ENCODE measurements around the gene COX6A2.
"Not testable (repeated sequence)": the region's sequence is repeated elsewhere in the genome, so short reads cannot be mapped to it uniquely, and the experiment has no call there.

COX6A2 gene

DNA sequence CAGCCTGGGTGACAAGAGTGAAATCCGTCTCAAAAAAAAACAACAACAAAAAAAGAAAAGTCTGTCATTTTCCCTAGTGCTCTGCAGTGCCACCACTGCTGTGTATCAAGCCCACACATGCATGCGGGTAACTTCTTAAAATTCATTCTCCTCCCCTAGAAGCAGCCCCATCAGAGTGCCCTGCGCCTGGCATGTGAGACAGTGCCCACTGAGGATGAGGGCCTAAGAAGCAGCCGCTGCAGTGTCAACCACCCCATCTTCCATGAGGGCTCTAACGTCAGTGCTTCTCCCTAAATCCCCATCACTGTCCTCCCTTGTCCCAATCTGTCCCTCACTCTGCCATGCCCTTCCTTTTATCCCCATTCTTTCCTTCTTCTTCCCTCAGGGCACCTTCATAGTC, 10.2 kb downstream of the COX6A2 start:
- H3K36me3 ChIP-seq = no peaks in the 10 kb centered on the region
- no peaks in the 10 kb centered on the region for H3K4me1 ChIP-seq
- intact Hi-C loops (cut with DNase I; ENCODE audit: low total_unique reads) = no loop called here
- H3K27ac ChIP-seq = no peak overlapping the region
- H3K9me3 ChIP-seq = no peaks in the 10 kb centered on the region
- peaks cover 0 to 30% of the 10 kb centered on the region in 2 donors for H3K27me3 ChIP-seq
- H3K4me3 ChIP-seq = no peak overlapping the region
- TF ChIP-seq, protein P1, sequence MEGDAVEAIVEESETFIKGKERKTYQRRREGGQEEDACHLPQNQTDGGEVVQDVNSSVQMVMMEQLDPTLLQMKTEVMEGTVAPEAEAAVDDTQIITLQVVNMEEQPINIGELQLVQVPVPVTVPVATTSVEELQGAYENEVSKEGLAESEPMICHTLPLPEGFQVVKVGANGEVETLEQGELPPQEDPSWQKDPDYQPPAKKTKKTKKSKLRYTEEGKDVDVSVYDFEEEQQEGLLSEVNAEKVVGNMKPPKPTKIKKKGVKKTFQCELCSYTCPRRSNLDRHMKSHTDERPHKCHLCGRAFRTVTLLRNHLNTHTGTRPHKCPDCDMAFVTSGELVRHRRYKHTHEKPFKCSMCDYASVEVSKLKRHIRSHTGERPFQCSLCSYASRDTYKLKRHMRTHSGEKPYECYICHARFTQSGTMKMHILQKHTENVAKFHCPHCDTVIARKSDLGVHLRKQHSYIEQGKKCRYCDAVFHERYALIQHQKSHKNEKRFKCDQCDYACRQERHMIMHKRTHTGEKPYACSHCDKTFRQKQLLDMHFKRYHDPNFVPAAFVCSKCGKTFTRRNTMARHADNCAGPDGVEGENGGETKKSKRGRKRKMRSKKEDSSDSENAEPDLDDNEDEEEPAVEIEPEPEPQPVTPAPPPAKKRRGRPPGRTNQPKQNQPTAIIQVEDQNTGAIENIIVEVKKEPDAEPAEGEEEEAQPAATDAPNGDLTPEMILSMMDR (IDR thresholded peaks at IDR 0.05) = no peak
- no peak for DNase-seq

DNA sequence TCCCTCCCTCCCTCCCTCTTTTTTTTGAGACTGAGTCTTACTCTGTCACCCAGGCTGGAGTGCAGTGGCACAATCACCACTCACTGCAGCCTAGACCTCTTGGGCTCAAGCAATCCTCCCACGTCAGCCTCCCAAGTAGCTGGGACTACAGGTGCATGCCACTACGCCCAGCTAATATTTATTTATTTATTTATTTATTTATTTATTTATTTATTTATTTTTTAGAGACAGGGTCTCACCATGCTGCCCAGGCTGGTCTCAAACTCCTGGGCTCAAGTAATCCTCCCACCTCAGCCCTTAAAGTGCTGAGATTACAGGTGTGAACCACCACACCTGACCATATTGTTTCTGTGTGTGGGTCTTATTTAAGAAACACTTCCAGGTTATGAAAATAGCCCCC, 11.1 kb downstream of the COX6A2 start:
- peaks cover 0 to 22% of the 10 kb centered on the region in 2 donors for H3K27me3 ChIP-seq
- DNase-seq; H3K36me3 ChIP-seq; H3K9me3 ChIP-seq; H3K27ac ChIP-seq; H3K4me3 ChIP-seq; intact Hi-C loops (cut with DNase I; ENCODE audit: low total_unique reads); H3K4me1 ChIP-seq: not testable (repeated sequence)

DNA sequence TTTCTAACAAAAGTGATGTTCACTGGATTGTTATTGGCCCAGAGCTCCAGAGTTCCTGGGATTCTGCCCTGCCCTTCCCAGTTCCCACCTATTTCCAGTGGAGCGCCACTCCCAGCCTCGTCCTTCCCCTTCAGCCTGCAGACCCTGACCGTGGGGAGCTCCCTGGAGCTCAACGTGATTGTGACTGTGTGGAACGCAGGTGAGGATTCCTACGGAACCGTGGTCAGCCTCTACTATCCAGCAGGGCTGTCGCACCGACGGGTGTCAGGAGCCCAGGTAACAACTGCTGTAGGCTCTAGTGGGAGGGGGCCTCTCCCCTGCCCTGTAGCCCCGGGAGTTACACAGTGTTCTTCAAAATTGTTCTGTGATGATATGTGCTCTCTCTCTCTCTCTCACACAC, 11.8 kb downstream of the COX6A2 start:
- TF ChIP-seq, protein P1 (IDR thresholded peaks at IDR 0.05) = no peak
- H3K4me3 ChIP-seq = no peak overlapping the region

DNA sequence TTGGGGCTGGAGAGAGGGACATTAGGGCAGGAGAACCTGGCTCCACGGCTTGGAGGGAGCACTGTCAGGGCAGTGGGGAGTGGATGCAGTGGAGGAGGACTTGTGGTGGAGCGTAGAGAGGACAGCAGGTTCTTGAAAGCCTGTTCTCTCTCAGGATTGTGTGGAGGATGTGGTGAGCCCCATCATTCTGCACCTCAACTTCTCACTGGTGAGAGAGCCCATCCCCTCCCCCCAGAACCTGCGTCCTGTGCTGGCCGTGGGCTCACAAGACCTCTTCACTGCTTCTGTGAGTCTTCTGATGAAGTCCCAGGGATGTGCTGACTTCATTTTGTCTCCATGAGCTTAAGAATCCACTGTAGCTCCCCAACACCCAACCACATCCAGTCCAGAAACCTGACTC, 13.5 kb downstream of the COX6A2 start:
- Histone ChIP-seq H3K4me3 (no peak overlapping the region), H3K27me3 (peaks cover 0 to 32% of the 10 kb centered on the region in 2 donors), H3K27ac (no peak overlapping the region), H3K9me3 (no peaks in the 10 kb centered on the region), H3K36me3 (no peaks in the 10 kb centered on the region), H3K4me1 (no peaks in the 10 kb centered on the region)
- DNase-seq = no peak
- intact Hi-C loops (cut with DNase I; ENCODE audit: low total_unique reads) = no loop called here
- TF ChIP-seq, protein P1 (IDR thresholded peaks at IDR 0.05) = no peak

More for the DNA sequence above, 11.8 kb downstream of the COX6A2 start:
- intact Hi-C loops (cut with DNase I; ENCODE audit: low total_unique reads) = no loop called here
- H3K9me3 ChIP-seq = no peaks in the 10 kb centered on the region
- H3K27ac ChIP-seq = no peak overlapping the region
- no peaks in the 10 kb centered on the region for H3K4me1 ChIP-seq
- H3K36me3 ChIP-seq = no peaks in the 10 kb centered on the region
- peaks cover 0 to 18% of the 10 kb centered on the region in 2 donors for H3K27me3 ChIP-seq
- DNase-seq = no peak

DNA sequence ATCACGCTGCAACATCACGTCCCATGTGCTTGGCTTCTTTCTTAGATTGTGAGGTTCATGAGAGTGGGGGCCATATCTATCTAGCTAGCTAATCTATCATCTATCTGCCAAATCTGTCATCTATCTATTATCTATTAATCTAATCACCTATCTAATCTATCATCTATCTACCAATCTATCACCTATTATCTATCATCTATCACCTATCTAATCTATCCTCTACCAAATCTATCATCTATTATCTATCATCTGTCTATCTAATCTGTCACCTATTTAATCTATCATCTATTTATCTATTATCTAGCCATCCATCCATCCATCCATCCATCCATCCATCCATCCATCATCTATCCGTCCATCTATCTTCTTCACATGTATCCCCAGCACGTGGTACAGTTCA, 14.2 kb downstream of the COX6A2 start:
- DNase-seq = no peak
- Histone ChIP-seq H3K27ac (no peak overlapping the region), H3K9me3 (no peaks in the 10 kb centered on the region), H3K4me3 (no peak overlapping the region), H3K27me3 (peaks cover 0 to 29% of the 10 kb centered on the region in 2 donors), H3K4me1 (no peaks in the 10 kb centered on the region), H3K36me3 (no peaks in the 10 kb centered on the region)
- intact Hi-C loops (cut with DNase I; ENCODE audit: low total_unique reads) = no loop called here
- TF ChIP-seq, protein P1 (IDR thresholded peaks at IDR 0.05) = no peak

DNA sequence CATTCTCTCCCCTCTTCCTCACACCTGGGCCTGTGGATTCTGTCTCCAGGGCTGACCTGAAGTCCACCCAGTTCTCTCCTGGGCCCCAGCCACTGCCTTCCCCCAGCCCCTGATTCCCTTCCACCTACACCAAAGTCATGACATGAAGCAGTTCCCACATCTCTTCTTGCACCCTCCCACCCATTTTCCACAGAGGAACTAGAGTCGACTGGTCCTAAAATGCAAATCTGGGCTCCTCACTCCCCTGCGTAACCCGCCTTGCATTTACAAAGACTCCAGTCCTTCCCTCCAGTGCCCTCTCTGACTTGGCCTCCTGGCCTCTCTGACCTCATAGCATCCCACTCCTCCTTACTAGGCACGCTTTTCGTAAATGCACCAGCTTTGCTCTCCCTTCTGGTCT, 14.8 kb downstream of the COX6A2 start:
- TF ChIP-seq, protein P1 (IDR thresholded peaks at IDR 0.05) = no peak
- H3K36me3 ChIP-seq = no peaks in the 10 kb centered on the region
- DNase-seq = no peak
- H3K27ac ChIP-seq = no peak overlapping the region
- H3K4me3 ChIP-seq = no peak overlapping the region
- intact Hi-C loops (cut with DNase I; ENCODE audit: low total_unique reads) = no loop called here
- no peaks in the 10 kb centered on the region for H3K9me3 ChIP-seq
- no peaks in the 10 kb centered on the region for H3K4me1 ChIP-seq
- peaks cover 0 to 30% of the 10 kb centered on the region in 2 donors for H3K27me3 ChIP-seq

Data from tibial artery (tissue), 4 donors.